Panc1 (cell line): Measurements from ENCODE around the gene SNX2. TPM values are rescaled to one million over a fixed set of nuclear protein-coding genes. Genes with fewer than 3 reads are reported as not detected.
"Not testable (repeated sequence)": the region's sequence is repeated elsewhere in the genome, so short reads cannot be mapped to it uniquely, and the experiment has no call there.

Experiments
- ATAC-seq: fragments of 200-7000 bp; cut with Tn5 transposase; 2 replicates; pipeline ENCODE4 v1.9.1; 2020; ENCODE audit warnings: mild to moderate bottlenecking, moderate library complexity
- BruUV-seq: library from RNA; stranded (reverse); fragments of 400-500 nt; replicated peaks from 2 replicates; lab custom pipeline; 2021; lab: Mats Ljungman, UMichigan
- CTCF ChIA-PET: fragments of 300-600 bp; sonication (Branson Sonifier 250); formaldehyde crosslinking; loops from one replicate; lab custom pipeline; 2022; ENCODE audit warnings: antibody characterized with exemption; lab: Charles Lee
- POLR2A ChIA-PET: fragments of 300-600 bp; sonication (Branson Sonifier 250); formaldehyde crosslinking; loops from one replicate; lab custom pipeline; 2022; ENCODE audit warnings: antibody characterized with exemption; lab: Charles Lee
- DNase-seq: peaks from one replicate; pipeline ENCODE4 v3.0.0-alpha.2; 2010; ENCODE audit warnings: low read depth, low spot score
- H3K27ac ChIP-seq: 2 replicates; pipeline ENCODE4 v1.5.1; 2011; ENCODE audit warnings: mild to moderate bottlenecking, low read length, inconsistent platforms
- H3K27me3 ChIP-seq: fragments of 200-500 bp; sonication (Bioruptor generic); 2 replicates; pipeline ENCODE4 v1.6.0; 2014; ENCODE audit warnings: low read length, inconsistent platforms; ENCODE audit not compliant: control insufficient read depth, insufficient read depth
- H3K36me3 ChIP-seq: fragments of 200-500 bp; sonication (Bioruptor generic); 2 replicates; pipeline ENCODE4 v1.5.1; 2014; ENCODE audit warnings: inconsistent platforms, mild to moderate bottlenecking, low read length, moderate library complexity; ENCODE audit not compliant: control insufficient read depth, insufficient read depth
- H3K4me1 ChIP-seq: 2 replicates; pipeline ENCODE4 v1.5.1; 2011; ENCODE audit warnings: inconsistent platforms, mild to moderate bottlenecking, low read length, moderate library complexity; ENCODE audit not compliant: control insufficient read depth, insufficient read depth
- H3K4me3 ChIP-seq, 2 experiments: 2 replicates each; pipeline ENCODE4 v1.5.1; 2011 to 2012; ENCODE audit warnings: low read depth in 2 of 2, low read length in 2 of 2, mild to moderate bottlenecking in 2 of 2, inconsistent platforms in 1 of 2, moderate library complexity in 1 of 2
- H3K9me3 ChIP-seq: fragments of 200-500 bp; sonication (Bioruptor generic); 2 replicates; pipeline ENCODE4 v1.5.1; 2014; ENCODE audit warnings: low read depth, mild to moderate bottlenecking, inconsistent platforms, low read length, moderate library complexity; ENCODE audit not compliant: control insufficient read depth, insufficient read depth
- CTCF ChIP-seq: fragments of 450-650 bp; IDR thresholded peaks from 2 replicates; pipeline ENCODE4 v1.5.1; 2017; ENCODE audit warnings: mild to moderate bottlenecking
- POLR2AphosphoS5 ChIP-seq: IDR thresholded peaks from 2 replicates; pipeline ENCODE4 v1.6.1; 2012; ENCODE audit warnings: mild to moderate bottlenecking, low read depth, low read length, moderate library complexity
- REST ChIP-seq, 2 experiments: IDR thresholded peaks; 2 replicates each; pipeline ENCODE4 v1.6.1; 2011 to 2012; ENCODE audit warnings: low read depth in 2 of 2, control low read depth in 1 of 2, low read length in 1 of 2, mild to moderate bottlenecking in 1 of 2, moderate library complexity in 1 of 2; ENCODE audit not compliant: insufficient read depth in 1 of 2
- SIN3A ChIP-seq: IDR thresholded peaks from 2 replicates; pipeline ENCODE4 v1.6.1; 2012; ENCODE audit warnings: low read depth, mild to moderate bottlenecking, low read length, moderate library complexity, borderline replicate concordance; ENCODE audit not compliant: insufficient read depth
- TCF7L2 ChIP-seq: IDR thresholded peaks from 2 replicates; pipeline ENCODE4 v1.6.1; 2011; ENCODE audit warnings: mild to moderate bottlenecking, low read depth, low read length, inconsistent platforms
- in situ Hi-C: cut with HindIII; loops from 2 replicates; pipeline ENCODE4 v1.10.0; 2016; ENCODE audit warnings: low sequenced_read_pairs, low pct_unique_long_range_greater_than_20kb
- intact Hi-C: fragments of 100-400 bp; cut with micrococcal nuclease; formaldehyde crosslinking; loops from one replicate; pipeline ENCODE4 v1.10.0; 2022; ENCODE audit not compliant: unreplicated experiment
- total RNA-seq: library from RNA; stranded (reverse); gene quantifications from one replicate; pipeline ENCODE4 v1.2.1, GENCODE V29; 2021; ENCODE audit not compliant: unreplicated experiment

SNX2 gene
- total RNA-seq, 1 experiment from 2014 or later: 66.8 TPM

GRCh38 chr5:122849771-122850170, 74.9 kb downstream of the SNX2 start:
- H3K4me1 ChIP-seq: peaks cover 23% of the 10 kb centered on the region

GRCh38 chr5:122857538-122857937, 82.7 kb downstream of the SNX2 start:
- DNase-seq, H3K4me1 ChIP-seq, POLR2A ChIA-PET, H3K27me3 ChIP-seq, H3K27ac ChIP-seq, CTCF ChIA-PET, BruUV-seq, in situ Hi-C loops, intact Hi-C loops, ATAC-seq, H3K9me3 ChIP-seq, H3K36me3 ChIP-seq, H3K4me3 ChIP-seq: not testable (repeated sequence)

More at GRCh38 chr5:122849771-122850170, 74.9 kb downstream of the SNX2 start:
- DNase-seq (no peak), ATAC-seq (no peak)
- H3K27ac ChIP-seq: peak overlapping the region; percentile 25; the same call in 1 of the 2 replicates
- in situ Hi-C loops: no loop called here
- ChIA-PET POLR2A (no interaction called here), CTCF (no interaction called here)
- no peaks in the 10 kb centered on the region for H3K36me3 ChIP-seq
- no TSS peak for BruUV-seq
- H3K4me3 ChIP-seq: no peak overlapping the region
- intact Hi-C loops: no loop called here
- H3K9me3 ChIP-seq: no peaks in the 10 kb centered on the region
- TF ChIP-seq REST (IDR thresholded peaks at IDR 0.05; ENCODE audit: insufficient read depth in 1 of 2, low read depth in 2 of 2, low read length in 1 of 2) (no peak), CTCF (no peak), SIN3A (no peak), TCF7L2 (no peak), POLR2AphosphoS5 (no peak)
- H3K27me3 ChIP-seq: no peaks in the 10 kb centered on the region

GRCh38 chr5:122858451-122858850, 83.6 kb downstream of the SNX2 start:
- DNase-seq: no peak
- Histone ChIP-seq H3K9me3 (no peaks in the 10 kb centered on the region), H3K4me3 (no peak overlapping the region), H3K36me3 (no peaks in the 10 kb centered on the region), H3K27ac (no peak overlapping the region), H3K4me1 (no peaks in the 10 kb centered on the region), H3K27me3 (no peaks in the 10 kb centered on the region)
- POLR2A ChIA-PET: no interaction called here
- CTCF ChIA-PET: no interaction called here
- no peak for ATAC-seq
- intact Hi-C loops: no loop called here
- in situ Hi-C loops: no loop called here
- no TSS peak for BruUV-seq
- TF ChIP-seq TCF7L2 (no peak), CTCF (no peak), REST (IDR thresholded peaks at IDR 0.05; ENCODE audit: insufficient read depth in 1 of 2, low read depth in 2 of 2, low read length in 1 of 2) (no peak), SIN3A (no peak), POLR2AphosphoS5 (no peak)
